AG04450 (cell line): ENCODE results near the gene ABCA2. TPM values are rescaled to one million over a fixed set of nuclear protein-coding genes. Genes with fewer than 3 reads are reported as not detected.

ENCODE experiments used
- CTCF ChIA-PET: fragments of 300-600, 350-600 bp; formaldehyde crosslinking; extraction: SDS; loops from one replicate; lab custom pipeline; 2022; ENCODE audit warnings: antibody characterized with exemption, inconsistent platforms; lab: Charles Lee
- POLR2A ChIA-PET: fragments of 350-600 bp; formaldehyde crosslinking; extraction: SDS; loops from one replicate; lab custom pipeline; 2021; ENCODE audit warnings: antibody characterized with exemption, inconsistent platforms; lab: Yijun Ruan, JAX
- DNase-seq: peaks from one replicate; pipeline ENCODE4 v3.0.0-alpha.2; 2011; ENCODE audit warnings: low read depth, low spot score
- H3K27ac ChIP-seq: one replicate; pipeline ENCODE4 v1.5.1; 2012; ENCODE audit warnings: low read depth, low read length, control low read depth
- H3K27me3 ChIP-seq: one replicate; pipeline ENCODE4 v1.6.0; 2012; ENCODE audit warnings: low read length; ENCODE audit not compliant: control insufficient read depth, insufficient read depth
- H3K4me3 ChIP-seq: 2 replicates; pipeline ENCODE4 v1.5.1; 2011; ENCODE audit warnings: mild to moderate bottlenecking, low read depth, low read length, control low read depth
- H3K9me3 ChIP-seq: 2 replicates; pipeline ENCODE4 v1.5.1; 2012; ENCODE audit warnings: low read length; ENCODE audit not compliant: control insufficient read depth, insufficient read depth
- CTCF ChIP-seq: IDR thresholded peaks from 2 replicates; pipeline ENCODE4 v1.5.1; 2011; ENCODE audit warnings: low read depth, low read length, control low read depth, inconsistent platforms
- polyA plus RNA-seq: library from polyadenylated mRNA; depleted of rRNA; stranded (reverse); fragments of >200 nt; gene quantifications from 2 replicates; pipeline ENCODE4 v1.2.3, GENCODE V29; 2011

The ABCA2 gene
- polyA plus RNA-seq, 1 experiment, result 4.7 TPM

GRCh38 chr9:137019891-137020683 lies 8.0 kb downstream of the ABCA2 start:
- CTCF ChIA-PET, result interaction anchor here (0.6 to 1.7 kb wide), 3 partner anchors 10 to 72 kb away, joined by 3 to 8 read pairs (median 3); no protein-coding TSS in a partner anchor
- H3K27me3 ChIP-seq, result no peaks in the 10 kb centered on the region
- POLR2A ChIA-PET, result no interaction called here
- TF ChIP-seq CTCF, result no peak
- no peak for DNase-seq
- H3K9me3 ChIP-seq, result peaks cover 41% of the 10 kb centered on the region
- no peak overlapping the region for H3K27ac ChIP-seq
- H3K4me3 ChIP-seq, result no peak overlapping the region

GRCh38 chr9:137018761-137019559 lies 9.1 kb downstream of the ABCA2 start:
- Histone ChIP-seq H3K27ac (no peak overlapping the region), H3K27me3 (no peaks in the 10 kb centered on the region), H3K9me3 (peaks cover 52% of the 10 kb centered on the region), H3K4me3 (no peak overlapping the region)
- TF ChIP-seq CTCF, result no peak
- ChIA-PET CTCF (interaction anchor here (0.6 to 0.8 kb wide), 2 partner anchors 11 to 71 kb away, joined by 3 read pairs; no protein-coding TSS in a partner anchor), POLR2A (no interaction called here)
- no peak for DNase-seq

- no peak for DNase-seq
- no peak for TF ChIP-seq CTCF
- H3K27ac ChIP-seq, result no peak overlapping the region
- H3K9me3 ChIP-seq, result peaks cover 61% of the 10 kb centered on the region
- ChIA-PET CTCF (interaction anchor here (0.6 kb wide), 1 partner anchor 12 kb away, joined by 3 read pairs; no protein-coding TSS in a partner anchor), POLR2A (no interaction called here)
- H3K27me3 ChIP-seq, result no peaks in the 10 kb centered on the region
- no peak overlapping the region for H3K4me3 ChIP-seq
These were observed 10.1 kb downstream of the ABCA2 start for GRCh38 chr9:137017791-137018497.

GRCh38 chr9:137017071-137017470 lies 11.0 kb downstream of the ABCA2 start:
- ChIA-PET POLR2A (no interaction called here), CTCF (no interaction called here)
- DNase-seq, result no peak
- Histone ChIP-seq H3K27me3 (no peaks in the 10 kb centered on the region), H3K9me3 (peaks cover 61% of the 10 kb centered on the region), H3K4me3 (no peak overlapping the region), H3K27ac (no peak overlapping the region)
- no peak for TF ChIP-seq CTCF
